K562 (cell line): ENCODE results near the gene INHA. TPM values are rescaled to one million over a fixed set of nuclear protein-coding genes. Genes with fewer than 3 reads are reported as not detected.

Experiments used
- ATAC-seq: fragments of 200-7000 bp; cut with Tn5 transposase; 3 replicates; pipeline ENCODE4 v1.9.1; 2020; ENCODE audit warnings: moderate library complexity
- BruUV-seq: library from RNA; stranded (reverse); fragments of 400-500 nt; replicated peaks from 2 replicates; lab custom pipeline; 2021; lab: Mats Ljungman, UMichigan
- CTCF ChIA-PET: fragments of 300-600 bp; formaldehyde crosslinking; extraction: SDS; loops from one replicate; lab custom pipeline; 2021; ENCODE audit warnings: low intra/inter-chr PET ratio; lab: Yijun Ruan, JAX
- POLR2A ChIA-PET: fragments of 300-600, 350-650 bp; sonication (Branson Sonifier 250); formaldehyde crosslinking; extraction: SDS; loops from one replicate; lab custom pipeline; 2021; ENCODE audit warnings: antibody characterized with exemption, inconsistent platforms; lab: Yijun Ruan, JAX
- DNase-seq, 4 experiments: peaks; one replicate each; pipeline versions ENCODE4 v3.0.0 to v3.0.0-alpha.2; 2011 to 2018; ENCODE audit warnings: low spot score in 3 of 4, mixed read lengths in 3 of 4; ENCODE audit errors: extremely low read depth in 1 of 4
- FAIRE-seq: peaks from 2 replicates; lab custom pipeline; 2011; peaks lifted over from hg19 to GRCh38; lab: Jason Lieb, UNC
- H2AFZ ChIP-seq: 2 replicates; pipeline ENCODE4 v1.6.0; 2011; ENCODE audit warnings: low read depth, low read length, control low read depth, inconsistent platforms
- H3K27ac ChIP-seq: fragments of 200-600 bp; 3 replicates; pipeline ENCODE4 v1.8.0; 2011; ENCODE audit warnings: low read depth, mild to moderate bottlenecking, control low read depth, inconsistent platforms, low read length, moderate library complexity, mixed read lengths; ENCODE audit errors: extremely low read depth
- H3K27me3 ChIP-seq, 2 experiments: fragments of 300-600 bp in 1 of 2; 2 replicates in 1 of 2; 3 replicates in 1 of 2; pipeline versions ENCODE4 v1.6.0 to v1.8.0; 2011; ENCODE audit warnings: inconsistent platforms in 2 of 2, low read length in 2 of 2, mild to moderate bottlenecking in 1 of 2, mixed read lengths in 1 of 2, moderate library complexity in 1 of 2; ENCODE audit not compliant: control insufficient read depth in 2 of 2, insufficient read depth in 2 of 2
- H3K36me3 ChIP-seq: fragments of 300-600 bp; 3 replicates; pipeline ENCODE4 v1.8.0; 2011; ENCODE audit warnings: mild to moderate bottlenecking, low read length, inconsistent platforms; ENCODE audit not compliant: control insufficient read depth, insufficient read depth
- H3K4me1 ChIP-seq, 2 experiments: fragments of 200-600 bp in 1 of 2; replicated peaks in 1 of 2; 2 replicates in 1 of 2; 3 replicates in 1 of 2; pipeline versions ENCODE4 v1.5.1 to v1.8.0; 2011; ENCODE audit warnings: inconsistent platforms in 2 of 2, low read length in 2 of 2, mild to moderate bottlenecking in 1 of 2, mixed read lengths in 1 of 2, moderate library complexity in 1 of 2; ENCODE audit not compliant: control insufficient read depth in 2 of 2, insufficient read depth in 2 of 2
- H3K4me2 ChIP-seq: 2 replicates; pipeline ENCODE4 v1.6.1; 2011; ENCODE audit warnings: low read length, control low read depth, inconsistent platforms, mixed read lengths; ENCODE audit not compliant: insufficient read depth
- H3K4me3 ChIP-seq: fragments of 200-600 bp; sonication (generic), shearing (Covaris generic); 2 replicates; pipeline ENCODE4 v1.5.1; 2016; ENCODE audit warnings: control low read depth, inconsistent platforms
- H3K79me2 ChIP-seq: fragments of 200-600 bp; 3 replicates; pipeline ENCODE4 v1.8.0; 2011; ENCODE audit warnings: low read length, inconsistent platforms; ENCODE audit not compliant: control insufficient read depth, insufficient read depth
- H3K9ac ChIP-seq, 2 experiments: 2 replicates each; pipeline versions ENCODE4 v1.6.0 to v1.6.1; 2011; ENCODE audit warnings: low read depth in 2 of 2, low read length in 2 of 2, control low read depth in 1 of 2, inconsistent platforms in 1 of 2, mild to moderate bottlenecking in 1 of 2, mixed read lengths in 1 of 2; ENCODE audit not compliant: insufficient read depth in 1 of 2
- H3K9me1 ChIP-seq: one replicate; pipeline ENCODE4 v1.6.0; 2011; ENCODE audit warnings: inconsistent platforms, mild to moderate bottlenecking, low read length, moderate library complexity; ENCODE audit not compliant: control insufficient read depth, insufficient read depth
- H3K9me3 ChIP-seq: replicated peaks from 2 replicates; pipeline ENCODE4 v1.5.1; 2011; ENCODE audit warnings: low read depth, low read length, inconsistent platforms; ENCODE audit not compliant: control insufficient read depth, insufficient read depth
- H4K20me1 ChIP-seq: replicated peaks from 2 replicates; pipeline ENCODE4 v1.6.1; 2011; ENCODE audit warnings: low read length, inconsistent platforms, mixed read lengths; ENCODE audit not compliant: control insufficient read depth, insufficient read depth
- BRCA1 ChIP-seq, 2 experiments: fragments of 450-650 bp in 1 of 2; sonication (generic) in 1 of 2; formaldehyde crosslinking in 1 of 2; IDR thresholded peaks; 2 replicates each; pipeline versions ENCODE4 v1.5.0 to v1.6.1; 2017 to 2020; ENCODE audit warnings: mild to moderate bottlenecking in 1 of 2, missing genetic modification reagents in 1 of 2
- BRF1 ChIP-seq: IDR thresholded peaks from 3 replicates; pipeline ENCODE4 v1.6.1; 2011; ENCODE audit warnings: borderline replicate concordance, mild to moderate bottlenecking; ENCODE audit not compliant: insufficient read length; ENCODE audit errors: extremely low read depth
- CGGBP1 ChIP-seq: fragments of 250-450 bp; sonication (Bioruptor Pico); IDR thresholded peaks from 2 replicates; pipeline ENCODE4 v1.9.0; 2021; ENCODE audit warnings: mild to moderate bottlenecking
- FOXO4 ChIP-seq: fragments of 450-650 bp; formaldehyde crosslinking; IDR thresholded peaks from 2 replicates; pipeline ENCODE4 v1.4.0; 2020; ENCODE audit warnings: mild to moderate bottlenecking, moderate library complexity
- LEF1 ChIP-seq: fragments of 450-650 bp; IDR thresholded peaks from 2 replicates; pipeline ENCODE4 v1.6.1; 2016; ENCODE audit warnings: mild to moderate bottlenecking
- NR4A1 ChIP-seq, 2 experiments: fragments of 250-450 bp in 1 of 2; fragments of 450-650 bp in 1 of 2; sonication (Bioruptor Pico) in 1 of 2; IDR thresholded peaks; 2 replicates each; pipeline versions ENCODE4 v1.4.0 to v1.6.1; 2016 to 2020; ENCODE audit warnings: mild to moderate bottlenecking in 2 of 2, missing compliant biosample characterization in 1 of 2, missing genetic modification characterization in 1 of 2, moderate library complexity in 1 of 2
- PHB ChIP-seq: fragments of 250-450 bp; sonication (Bioruptor Pico); IDR thresholded peaks from 2 replicates; pipeline ENCODE4 v1.5.0; 2021
- POU5F1 ChIP-seq: fragments of 150-350 bp; IDR thresholded peaks from 2 replicates; pipeline ENCODE4 v1.6.1; 2014; ENCODE audit warnings: borderline replicate concordance, low read length, low read depth, mild to moderate bottlenecking; ENCODE audit not compliant: partially characterized antibody
- RFX1 ChIP-seq: fragments of 450-650 bp; IDR thresholded peaks from 2 replicates; pipeline ENCODE4 v1.6.1; 2016; ENCODE audit warnings: mild to moderate bottlenecking, moderate library complexity
- SAP30 ChIP-seq: fragments of 200-600 bp; sonication (generic); IDR thresholded peaks from 2 replicates; pipeline ENCODE4 v1.6.1; 2012; ENCODE audit warnings: borderline replicate concordance, low read depth, mild to moderate bottlenecking, moderate library complexity, low read length, control low read depth, inconsistent platforms; ENCODE audit not compliant: insufficient read depth, poor library complexity, severe bottlenecking
- SP2 ChIP-seq: IDR thresholded peaks from 2 replicates; pipeline ENCODE4 v1.6.1; 2011; ENCODE audit warnings: mild to moderate bottlenecking, low read depth, low read length, moderate library complexity; ENCODE audit not compliant: poor library complexity, severe bottlenecking; ENCODE audit errors: extremely low read depth
- USF1 ChIP-seq: sonication (generic); formaldehyde crosslinking; IDR thresholded peaks from 2 replicates; pipeline ENCODE4 v1.9.0; 2022; ENCODE audit warnings: mild to moderate bottlenecking, missing genetic modification reagents
- ZNF436 ChIP-seq: fragments of 250-450, 450-650 bp; sonication (Bioruptor Pico); formaldehyde crosslinking; IDR thresholded peaks from 2 replicates; pipeline ENCODE4 v1.7.0; 2020; ENCODE audit warnings: mild to moderate bottlenecking
- ZNF609 ChIP-seq: sonication (generic); formaldehyde crosslinking; IDR thresholded peaks from 2 replicates; pipeline ENCODE4 v1.8.1; 2023; ENCODE audit warnings: missing genetic modification reagents, mild to moderate bottlenecking, borderline replicate concordance
- ZNF79 ChIP-seq: fragments of 250-450 bp; sonication (Bioruptor Pico); IDR thresholded peaks from 2 replicates; pipeline ENCODE4 v1.4.0; 2020; ENCODE audit warnings: low read depth, mild to moderate bottlenecking, moderate library complexity
- WGBS: fragments of 100-300 bp; shearing (Covaris generic); methylation state at CpG from one replicate; pipeline ENCODE4 v1.1.6; 2016; ENCODE audit warnings: low coverage, mixed read lengths; ENCODE audit not compliant: insufficient coverage; ENCODE audit errors: missing lambda C conversion rate; 5-methylcytosine and 5-hydroxymethylcytosine counted together
- in situ Hi-C: fragments of 300-500 bp; cut with MboI; formaldehyde crosslinking; loops from 4 replicates; pipeline ENCODE4 v1.15.0; 2018; ENCODE audit warnings: inconsistent platforms, mixed read lengths
- intact Hi-C: fragments of 100-400 bp; cut with micrococcal nuclease; formaldehyde crosslinking; loops from 2 replicates; pipeline ENCODE4 v1.14.2; 2022
- polyA plus RNA-seq, 8 experiments: library from polyadenylated mRNA; depleted of rRNA in 4 of 8; stranded (reverse) in 5 of 8; unstranded in 3 of 8; fragments of >200 nt; fragmentation: Nextera tagmentation in 2 of 8; fragmentation: Illumina TruSeq in 1 of 8; extraction: Ambion mirVana in 2 of 8; extraction: Trizol in 1 of 8; gene quantifications; 2 replicates each; pipeline versions ENCODE4 v1.2.1 to v1.2.3, GENCODE V29; 2011 to 2014; ENCODE audit warnings: inconsistent platforms in 1 of 8, missing spikeins in 1 of 8
- total RNA-seq, 7 experiments: library from RNA; depleted of rRNA in 6 of 7; stranded (reverse); fragments of >200 nt in 6 of 7; fragmentation: Illumina TruSeq in 2 of 7; extraction: Trizol in 2 of 7; gene quantifications; 2 replicates each; pipeline versions ENCODE4 v1.2.1 to v1.2.3, GENCODE V29; 2011 to 2021; ENCODE audit warnings: low replicate concordance in 1 of 7

The INHA gene
- total and polyA plus RNA-seq, 9 of the 15 experiments (the other 6 are each of a cell fraction or from before 2014, with no cell fraction given), result 0.07 to 1.9 (median 0.40) TPM

- Histone ChIP-seq H3K9me1 (no peaks in the 10 kb centered on the region), H3K4me1 (peaks cover 0 to 5% of the 10 kb centered on the region in 2 experiments; a peak in 2 of 5 replicates), H2AFZ (no peak overlapping the region), H3K27ac (no peak overlapping the region), H3K27me3 (peaks cover 2 to 16% of the 10 kb centered on the region in 2 experiments; a peak in 1 of 5 replicates), H3K36me3 (no peaks in the 10 kb centered on the region), H3K79me2 (no peaks in the 10 kb centered on the region), H3K4me3 (no peak overlapping the region), H3K9ac (no peak overlapping the region), H3K9me3 (no peaks in the 10 kb centered on the region), H3K4me2 (no peak overlapping the region), H4K20me1 (no peaks in the 10 kb centered on the region)
- ATAC-seq, result no peak
- FAIRE-seq, result no peak
- in situ Hi-C loops, result no loop called here
- BruUV-seq, result no TSS peak
- intact Hi-C loops, result no loop called here
- CTCF ChIA-PET, result no interaction called here
- WGBS, result 0% methylated on average over 2 of the region's 2 CpGs
- POLR2A ChIA-PET, result no interaction called here
- no peak for DNase-seq
- TF ChIP-seq ZNF79 (CRISPR knock-in tag) (no peak), BRCA1 (IDR thresholded peaks at IDR 0.05) (no peak), BRCA1 (CRISPR knock-in tag; IDR thresholded peaks at IDR 0.05) (no peak), ZNF609 (CRISPR knock-in tag) (no peak), ZNF436 (CRISPR knock-in tag) (no peak), POU5F1 (no peak), CGGBP1 (CRISPR knock-in tag) (no peak), NR4A1 (CRISPR knock-in tag; IDR thresholded peaks at IDR 0.05) (no peak), NR4A1 (tag; IDR thresholded peaks at IDR 0.05) (no peak), SAP30 (no peak), FOXO4 (CRISPR knock-in tag) (no peak), SP2 (no peak), RFX1 (no peak), LEF1 (no peak), PHB (CRISPR knock-in tag) (no peak), BRF1 (no peak), USF1 (CRISPR knock-in tag) (no peak)
These were observed 50.4 kb downstream of the INHA start for GRCh38 chr2:219622472-219622871.
